HG02623 (cell line): ENCODE data around the gene CDIP1.

ENCODE experiments used
- ATAC-seq: cut with Tn5 transposase; IDR thresholded peaks from one replicate; pipeline ENCODE4 v1.9.1; 2021; ENCODE audit warnings: moderate library complexity; ENCODE audit not compliant: unreplicated experiment

Gene CDIP1

GRCh38 chr16:4460936-4461249 lies 77.7 kb downstream of the CDIP1 start:
- no peak for ATAC-seq
